ENCODE data around the gene TAAR2. TPM values are rescaled to one million over a fixed set of nuclear protein-coding genes. Genes with fewer than 3 reads are reported as not detected.

The TAAR2 gene
- total RNA-seq, 1 donor from 2014 or later = not detected

DNA sequence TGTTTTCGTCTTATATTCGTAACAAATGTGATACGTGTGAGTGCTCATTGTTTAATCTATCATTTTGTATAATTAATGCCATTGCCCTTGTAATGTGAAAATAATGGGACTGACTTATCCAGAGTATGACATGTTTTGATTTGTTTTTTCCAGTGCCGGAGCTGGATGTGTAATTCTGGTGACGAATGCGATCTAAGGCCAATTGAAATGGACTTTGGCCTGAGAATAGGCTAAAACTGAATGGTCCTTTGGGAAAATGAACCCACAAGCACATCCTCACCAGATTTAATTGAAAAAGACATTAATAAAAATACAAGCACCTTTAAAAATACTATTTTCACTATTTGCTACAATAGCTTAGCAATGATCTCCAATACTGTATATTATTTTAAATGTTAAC lies 27.9 kb downstream of the TAAR2 start:
- Histone ChIP-seq H3K27ac (replicated peaks) (no peak overlapping the region), H3K4me3 (no peak overlapping the region), H3K9me3 (replicated peaks) (no peaks in the 10 kb centered on the region), H3K27me3 (ENCODE audit: low read depth) (peaks cover 16% of the 10 kb centered on the region), H3K36me3 (no peaks in the 10 kb centered on the region), H3K4me1 (no peaks in the 10 kb centered on the region)
- intact Hi-C loops (cut with micrococcal nuclease) = no loop called here
- TF ChIP-seq, protein P1, sequence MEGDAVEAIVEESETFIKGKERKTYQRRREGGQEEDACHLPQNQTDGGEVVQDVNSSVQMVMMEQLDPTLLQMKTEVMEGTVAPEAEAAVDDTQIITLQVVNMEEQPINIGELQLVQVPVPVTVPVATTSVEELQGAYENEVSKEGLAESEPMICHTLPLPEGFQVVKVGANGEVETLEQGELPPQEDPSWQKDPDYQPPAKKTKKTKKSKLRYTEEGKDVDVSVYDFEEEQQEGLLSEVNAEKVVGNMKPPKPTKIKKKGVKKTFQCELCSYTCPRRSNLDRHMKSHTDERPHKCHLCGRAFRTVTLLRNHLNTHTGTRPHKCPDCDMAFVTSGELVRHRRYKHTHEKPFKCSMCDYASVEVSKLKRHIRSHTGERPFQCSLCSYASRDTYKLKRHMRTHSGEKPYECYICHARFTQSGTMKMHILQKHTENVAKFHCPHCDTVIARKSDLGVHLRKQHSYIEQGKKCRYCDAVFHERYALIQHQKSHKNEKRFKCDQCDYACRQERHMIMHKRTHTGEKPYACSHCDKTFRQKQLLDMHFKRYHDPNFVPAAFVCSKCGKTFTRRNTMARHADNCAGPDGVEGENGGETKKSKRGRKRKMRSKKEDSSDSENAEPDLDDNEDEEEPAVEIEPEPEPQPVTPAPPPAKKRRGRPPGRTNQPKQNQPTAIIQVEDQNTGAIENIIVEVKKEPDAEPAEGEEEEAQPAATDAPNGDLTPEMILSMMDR (IDR thresholded peaks at IDR 0.05; ENCODE audit: borderline replicate concordance) = no peak
- no peak for DNase-seq

DNA sequence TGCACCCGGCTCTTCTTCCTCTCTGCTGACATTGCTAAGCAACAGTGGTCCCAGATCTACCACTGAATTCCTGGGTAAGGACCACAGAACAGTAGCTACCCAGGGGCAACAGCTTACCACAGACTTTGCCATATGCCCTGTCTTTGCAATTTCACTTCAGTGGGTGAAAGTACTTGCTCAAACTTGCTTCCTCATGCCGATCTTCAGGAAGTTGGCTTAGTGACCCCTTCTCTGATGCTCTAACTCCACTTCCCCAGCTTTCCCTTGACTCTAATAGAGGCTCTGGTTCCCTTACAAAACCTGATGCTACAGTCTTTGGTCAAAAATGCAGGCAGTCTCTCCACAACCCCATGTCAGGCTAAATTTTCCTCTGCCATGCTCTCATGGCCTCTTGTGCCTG lies 31.2 kb downstream of the TAAR2 start:
- intact Hi-C loops (cut with micrococcal nuclease) = no loop called here
- H3K27ac ChIP-seq (replicated peaks) = no peak overlapping the region
- no peak for DNase-seq
- TF ChIP-seq, protein P1 (IDR thresholded peaks at IDR 0.05; ENCODE audit: borderline replicate concordance) = no peak
- no peaks in the 10 kb centered on the region for H3K9me3 ChIP-seq (replicated peaks)
- no peak overlapping the region for H3K4me3 ChIP-seq
- H3K4me1 ChIP-seq = no peaks in the 10 kb centered on the region
- no peaks in the 10 kb centered on the region for H3K36me3 ChIP-seq
- peaks cover 16% of the 10 kb centered on the region for H3K27me3 ChIP-seq (ENCODE audit: low read depth)

DNA sequence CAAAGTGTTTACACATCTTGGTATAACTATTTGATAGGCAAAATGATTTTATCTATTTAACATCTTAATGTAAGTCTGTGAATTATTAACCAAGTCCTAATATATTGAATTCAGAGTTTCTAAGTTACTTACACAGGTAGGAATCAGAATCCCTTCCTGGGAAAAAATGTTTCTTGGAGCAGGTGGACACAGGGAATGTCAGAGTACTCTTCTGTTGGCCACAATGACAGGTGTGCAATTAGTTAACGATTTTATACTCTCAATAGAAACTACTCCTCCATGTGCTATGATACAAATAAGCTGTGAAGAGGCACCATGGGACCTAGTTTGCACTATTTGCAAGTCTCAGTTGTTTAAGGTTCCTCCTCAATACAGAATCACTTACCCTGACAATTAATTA lies 33.7 kb downstream of the TAAR2 start:
- H3K27ac ChIP-seq (replicated peaks) = no peak overlapping the region
- intact Hi-C loops (cut with micrococcal nuclease) = no loop called here
- peaks cover 16% of the 10 kb centered on the region for H3K27me3 ChIP-seq (ENCODE audit: low read depth)
- H3K4me1 ChIP-seq = no peaks in the 10 kb centered on the region
- TF ChIP-seq, protein P1 (IDR thresholded peaks at IDR 0.05; ENCODE audit: borderline replicate concordance) = no peak
- DNase-seq = no peak
- no peaks in the 10 kb centered on the region for H3K9me3 ChIP-seq (replicated peaks)
- H3K36me3 ChIP-seq = no peaks in the 10 kb centered on the region
- no peak overlapping the region for H3K4me3 ChIP-seq

DNA sequence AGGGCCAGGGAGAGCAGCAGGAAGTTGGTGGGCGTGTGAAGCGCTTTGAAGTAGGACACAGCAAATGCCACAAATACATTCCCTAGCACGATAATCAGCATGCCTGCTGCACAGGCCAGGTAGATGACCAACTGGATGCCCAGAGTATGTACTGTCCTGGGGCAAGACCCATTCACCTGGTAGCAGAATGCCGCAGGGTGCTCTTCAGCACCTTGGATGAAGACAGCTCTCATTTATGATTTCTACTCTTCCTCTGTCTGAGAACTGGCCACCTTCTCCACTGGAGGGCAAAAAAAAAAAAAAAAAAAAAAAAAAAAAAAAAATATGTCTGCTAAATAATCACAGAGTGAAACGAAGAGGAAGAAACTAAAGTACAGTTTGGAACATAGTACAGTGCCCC lies 34.6 kb downstream of the TAAR2 start, which contains the start of gene TAAR5:
Gene TAAR5 (minus strand): TSS at position 288 of the 400 bp plus-strand sequence. CDS start 55 bp downstream, at position 233.
- no peak within 1 kb of the TSS for H3K4me3 ChIP-seq
- intact Hi-C loops (cut with micrococcal nuclease) = no loop called here

DNA sequence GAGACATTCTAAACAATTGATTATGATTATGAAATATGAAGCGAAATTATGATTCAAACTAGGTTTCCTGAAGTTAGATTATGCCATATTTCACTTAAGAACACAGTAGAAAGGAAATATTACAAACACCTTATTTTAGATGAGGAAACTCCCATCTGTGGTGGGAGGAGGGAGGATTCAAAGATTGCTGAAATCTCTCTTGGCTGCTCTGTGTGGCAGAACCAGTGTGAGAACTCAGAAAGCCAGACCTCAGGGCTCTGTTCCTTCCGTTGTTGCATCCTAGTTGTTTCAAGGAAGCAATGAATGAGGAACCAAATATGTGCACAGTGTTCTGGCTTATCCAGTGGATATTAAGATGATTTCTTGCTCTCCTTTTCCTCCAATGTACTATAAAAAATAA lies 36.7 kb downstream of the TAAR2 start:
- Histone ChIP-seq H3K9me3 (replicated peaks) (no peaks in the 10 kb centered on the region), H3K4me1 (no peaks in the 10 kb centered on the region), H3K36me3 (no peaks in the 10 kb centered on the region), H3K4me3 (no peak overlapping the region), H3K27ac (replicated peaks) (no peak overlapping the region), H3K27me3 (ENCODE audit: low read depth) (peaks cover 16% of the 10 kb centered on the region)
- TF ChIP-seq, protein P1 (IDR thresholded peaks at IDR 0.05; ENCODE audit: borderline replicate concordance) = no peak
- DNase-seq = no peak
- intact Hi-C loops (cut with micrococcal nuclease) = no loop called here

More for the DNA sequence above, 34.6 kb downstream of the TAAR2 start, which contains the start of gene TAAR5:
- H3K4me1 ChIP-seq = no peaks in the 10 kb centered on the region
- peaks cover 16% of the 10 kb centered on the region for H3K27me3 ChIP-seq (ENCODE audit: low read depth)
- no peak within 1 kb of the TSS for H3K27ac ChIP-seq (replicated peaks)
- H3K9me3 ChIP-seq (replicated peaks) = no peaks in the 10 kb centered on the region
- H3K36me3 ChIP-seq = no peaks in the 10 kb centered on the region
- TF ChIP-seq, protein P1 (IDR thresholded peaks at IDR 0.05; ENCODE audit: borderline replicate concordance) = no peak
- DNase-seq = no peak

Measured in left ventricle myocardium inferior (tissue), 1 donor.